ENCODE measurements around the gene GPC5.
"Not testable (repeated sequence)": the region's sequence is repeated elsewhere in the genome, so short reads cannot be mapped to it uniquely, and the experiment has no call there.

GPC5 gene

DNA sequence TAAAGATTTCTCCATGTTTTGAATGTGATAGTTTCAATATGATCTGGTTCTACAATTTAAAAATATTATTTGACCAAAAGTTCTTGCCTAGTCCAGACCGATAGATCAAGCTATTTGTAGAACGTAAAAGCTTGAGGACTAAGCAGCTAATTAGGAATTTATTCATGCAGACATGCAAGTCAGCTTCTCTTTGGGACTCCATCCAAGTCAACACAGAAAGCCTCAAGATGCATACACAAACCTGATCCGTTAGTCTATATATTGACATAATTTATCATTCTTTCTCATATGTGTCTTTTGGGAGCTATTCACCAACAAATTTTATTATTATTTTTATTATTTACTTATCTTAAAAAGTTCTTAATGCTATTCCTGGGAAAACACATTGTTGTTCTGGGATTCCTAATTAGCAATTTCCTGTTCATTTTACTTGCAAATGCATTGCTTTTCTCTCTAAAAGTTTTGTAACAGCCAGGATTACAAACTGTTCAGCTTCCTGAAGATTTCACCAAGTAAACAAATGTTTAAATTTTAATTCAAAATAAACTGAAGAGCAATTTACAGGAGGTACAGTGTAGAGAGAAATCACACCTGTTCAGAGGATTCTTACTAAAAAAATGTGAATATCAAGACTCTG lies 375.3 kb downstream of the GPC5 start:
- no peak for DNase-seq (ENCODE audit: low read depth)

- DNase-seq (ENCODE audit: low read depth), result no peak
These were observed 376.0 kb downstream of the GPC5 start for GRCh38 chr13:91774397-91774796.

DNA sequence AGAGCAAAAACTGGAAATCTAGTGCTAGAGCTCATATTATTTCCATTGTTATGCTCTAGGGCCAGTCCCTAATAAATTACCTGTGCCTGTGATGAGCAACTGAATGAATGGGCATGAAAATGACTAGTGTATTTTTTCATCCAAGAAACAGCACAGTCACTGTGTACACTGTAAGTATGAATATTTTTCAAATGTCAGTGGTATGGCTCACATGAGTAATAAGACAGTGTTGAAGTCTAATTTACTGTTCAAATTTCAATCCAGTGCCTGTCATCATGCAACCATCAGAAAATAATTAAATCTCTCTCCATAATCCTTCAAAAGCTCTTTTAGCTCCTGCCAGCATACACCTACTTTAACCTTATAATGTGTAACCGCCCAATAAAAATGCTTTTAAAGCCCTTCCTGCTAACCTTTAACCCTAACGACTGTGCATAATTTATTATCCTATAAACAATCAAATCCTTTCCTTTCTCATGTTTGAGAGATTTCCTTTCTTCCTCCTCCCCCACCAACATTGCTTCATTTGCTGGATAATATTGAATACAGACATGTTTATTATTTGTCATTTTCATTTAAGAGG lies 378.3 kb downstream of the GPC5 start:
- no peak for DNase-seq (ENCODE audit: low read depth)

DNA sequence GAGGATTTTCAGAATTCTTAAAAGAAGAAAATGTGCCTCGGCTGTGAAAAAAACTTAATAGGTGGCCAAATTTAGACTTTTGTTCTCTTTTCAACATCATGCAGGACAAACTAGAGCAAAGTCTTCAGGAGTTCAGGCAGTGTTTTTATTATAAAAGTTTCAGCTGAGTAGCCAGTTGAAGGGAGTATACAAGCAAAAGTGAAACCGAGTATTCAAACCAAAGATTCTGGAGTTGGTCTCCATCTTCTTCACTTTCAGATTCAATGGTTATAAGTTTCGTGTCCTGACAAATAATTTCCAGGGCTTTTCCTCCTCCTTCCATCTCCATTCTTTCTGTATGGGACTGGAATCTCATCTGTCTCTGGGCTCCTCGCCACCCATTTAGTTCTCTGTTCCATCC lies 379.7 kb downstream of the GPC5 start:
- no peak for DNase-seq (ENCODE audit: low read depth)

GRCh38 chr13:91781982-91782691 lies 383.7 kb downstream of the GPC5 start:
- DNase-seq (ENCODE audit: low read depth), result not testable (repeated sequence)

GRCh38 chr13:91785431-91786119 lies 387.2 kb downstream of the GPC5 start:
- no peak for DNase-seq (ENCODE audit: low read depth)

DNA sequence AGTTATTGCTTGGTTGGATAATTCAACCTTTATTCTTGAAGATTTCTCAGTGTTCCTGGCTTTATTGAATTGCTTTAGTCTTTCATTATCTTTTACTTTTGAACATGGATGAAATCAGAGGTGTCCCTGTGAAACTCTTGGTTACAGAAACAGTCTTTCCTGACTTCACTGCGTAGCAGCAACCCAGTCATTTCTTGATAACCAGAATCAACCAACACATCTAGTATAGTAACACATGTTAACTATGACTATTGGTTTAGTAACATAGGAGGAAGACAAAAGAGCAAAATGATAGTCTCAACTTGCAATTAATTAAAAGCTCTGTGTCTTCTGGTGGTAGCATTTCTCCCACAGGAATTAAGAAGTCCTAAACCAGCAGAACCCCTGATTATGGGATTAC lies 393.6 kb downstream of the GPC5 start:
- no peak for DNase-seq (ENCODE audit: low read depth)

DNA sequence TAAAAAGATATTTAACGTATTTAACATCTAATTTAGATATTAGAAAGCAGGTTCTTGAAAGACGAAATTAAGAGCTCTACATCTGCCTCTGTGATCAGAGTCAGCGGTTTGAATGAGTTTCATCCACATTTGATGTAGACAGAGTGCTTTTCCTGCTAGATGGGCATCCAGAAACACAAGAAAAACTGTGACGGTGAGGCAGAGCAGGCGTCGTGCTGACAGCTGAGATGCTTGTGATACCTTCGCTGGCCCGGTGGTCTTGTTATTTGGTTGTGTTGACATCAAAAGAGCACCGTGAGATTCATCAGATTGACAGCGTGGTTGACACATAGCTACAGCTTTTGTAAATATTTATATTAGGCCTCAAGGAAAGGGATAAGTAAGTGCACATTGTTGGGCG lies 399.1 kb downstream of the GPC5 start:
- DNase-seq (ENCODE audit: low read depth), result no peak

DNA sequence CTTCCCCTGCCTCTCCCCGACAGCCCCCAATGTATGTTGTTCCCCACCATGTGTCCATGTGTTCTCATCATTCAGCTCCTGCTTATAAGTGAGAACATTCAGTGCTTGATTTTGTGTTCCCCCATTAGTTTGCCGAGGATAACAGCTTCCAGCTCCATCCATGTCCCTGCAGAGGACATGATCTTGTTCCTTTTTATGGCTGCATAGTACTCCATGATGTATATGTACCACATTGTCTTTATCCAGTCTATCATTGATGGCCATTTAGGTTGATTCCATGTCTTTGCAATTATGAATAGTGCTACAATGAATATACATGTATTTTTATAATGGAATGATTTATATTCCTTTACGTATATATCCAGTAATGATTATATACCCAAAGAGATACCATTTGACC lies 399.9 kb downstream of the GPC5 start:
- not testable (repeated sequence) for DNase-seq (ENCODE audit: low read depth)

- DNase-seq (ENCODE audit: low read depth), result not testable (repeated sequence)
These were observed 403.4 kb downstream of the GPC5 start for GRCh38 chr13:91801772-91802171.

GRCh38 chr13:91802957-91803356 lies 404.5 kb downstream of the GPC5 start:
- no peak for DNase-seq (ENCODE audit: low read depth)

DNA sequence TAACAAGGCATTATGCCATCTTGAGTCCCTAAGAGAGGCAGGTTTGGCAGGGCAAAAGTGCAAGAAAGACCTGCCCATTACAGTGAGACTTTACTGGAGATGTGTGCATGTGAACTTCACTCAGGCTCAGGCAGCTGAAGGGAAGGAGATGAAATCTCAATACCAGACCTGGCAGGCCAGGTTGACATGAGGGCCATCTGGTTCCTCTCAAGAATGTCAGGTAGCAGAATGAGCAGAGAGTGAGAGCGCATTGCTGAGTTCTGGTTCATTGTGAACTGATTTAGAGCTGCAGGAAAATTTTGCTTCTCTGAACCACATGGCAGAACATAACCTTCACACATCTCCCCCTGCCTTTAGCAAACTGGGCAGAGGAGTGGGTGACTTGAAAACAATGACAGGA lies 406.3 kb downstream of the GPC5 start:
- DNase-seq (ENCODE audit: low read depth), result no peak

- DNase-seq (ENCODE audit: low read depth), result no peak
These were observed 407.2 kb downstream of the GPC5 start for GRCh38 chr13:91805605-91806004.

DNA sequence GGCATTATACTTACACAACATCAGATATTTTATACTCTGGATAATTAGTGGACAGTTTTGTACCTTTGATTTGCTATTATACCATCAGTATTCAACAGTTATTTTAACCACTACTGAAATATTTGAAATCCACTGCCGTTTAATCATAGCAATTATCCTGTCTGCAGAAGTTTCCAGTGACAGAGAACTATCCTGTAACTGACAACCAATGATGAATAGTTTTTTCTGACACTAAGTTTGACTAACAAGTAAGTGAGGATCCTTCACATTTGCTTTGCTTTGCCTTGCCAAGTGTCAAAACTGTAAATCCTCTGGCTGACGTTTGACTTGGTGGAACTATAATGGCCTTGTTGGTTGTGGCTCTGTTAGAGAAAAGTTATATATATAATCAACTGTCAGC lies 410.7 kb downstream of the GPC5 start:
- DNase-seq (ENCODE audit: low read depth), result no peak

DNA sequence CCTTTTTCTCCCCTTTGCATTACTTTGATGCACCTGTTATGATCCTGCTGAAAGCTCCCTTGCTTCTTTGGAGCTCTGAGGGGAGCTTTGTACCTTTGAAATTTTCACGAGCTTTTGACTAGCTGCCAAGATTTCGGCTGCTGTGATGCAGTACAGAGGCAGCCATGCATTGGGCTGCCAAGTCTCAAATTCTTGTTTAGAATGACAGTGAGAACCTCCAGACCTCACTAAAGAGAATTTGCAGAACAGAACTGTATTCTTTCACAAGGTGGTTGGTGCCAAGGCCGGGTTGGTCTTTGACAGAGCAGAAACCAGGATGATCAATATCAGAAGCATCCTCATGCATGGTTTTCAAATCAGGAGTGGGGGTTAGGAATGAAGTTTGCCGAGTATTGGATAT lies 414.8 kb downstream of the GPC5 start:
- DNase-seq (ENCODE audit: low read depth), result no peak

- no peak for DNase-seq (ENCODE audit: low read depth)
These were observed 417.9 kb downstream of the GPC5 start for GRCh38 chr13:91816263-91816807.

DNA sequence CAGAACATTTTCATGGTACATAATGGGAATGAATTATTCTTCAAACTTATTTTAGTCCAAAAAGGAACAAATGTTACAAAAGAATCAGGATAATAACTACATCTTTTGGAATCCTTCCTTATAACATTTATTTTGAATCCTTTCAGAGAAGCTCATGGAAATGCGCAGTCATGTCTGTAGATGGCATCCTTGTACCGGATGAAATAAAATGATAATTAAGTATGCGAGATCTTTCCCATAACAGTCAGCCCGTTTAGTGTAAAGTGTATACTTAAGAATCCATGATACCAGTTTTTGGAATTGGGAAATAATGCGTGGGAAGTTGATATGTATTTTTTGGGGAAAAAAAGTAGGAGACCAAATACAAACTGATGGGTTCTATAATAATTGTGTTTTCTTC lies 418.8 kb downstream of the GPC5 start:
- DNase-seq (ENCODE audit: low read depth), result no peak

DNA sequence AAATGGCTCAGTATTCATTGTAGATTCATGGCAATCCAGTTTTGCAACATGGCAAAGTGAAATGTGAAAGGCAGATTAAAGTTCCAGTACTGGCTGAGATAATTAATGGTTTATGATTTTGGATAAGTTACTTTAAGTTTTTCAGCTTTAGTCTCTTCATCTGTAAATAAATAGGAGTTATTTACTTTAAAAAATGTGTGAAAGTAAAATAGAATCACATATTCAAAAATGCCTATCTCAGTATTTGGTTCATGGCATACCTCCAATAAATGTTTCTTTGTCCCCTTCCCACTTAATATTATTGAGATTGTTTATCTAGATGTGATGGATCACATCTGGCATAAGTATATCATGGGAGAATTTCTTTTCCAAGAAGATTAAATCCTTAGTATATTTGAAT lies 426.0 kb downstream of the GPC5 start:
- no peak for DNase-seq (ENCODE audit: low read depth)

- no peak for DNase-seq (ENCODE audit: low read depth)
These were observed 427.1 kb downstream of the GPC5 start for GRCh38 chr13:91825516-91825915.

DNA sequence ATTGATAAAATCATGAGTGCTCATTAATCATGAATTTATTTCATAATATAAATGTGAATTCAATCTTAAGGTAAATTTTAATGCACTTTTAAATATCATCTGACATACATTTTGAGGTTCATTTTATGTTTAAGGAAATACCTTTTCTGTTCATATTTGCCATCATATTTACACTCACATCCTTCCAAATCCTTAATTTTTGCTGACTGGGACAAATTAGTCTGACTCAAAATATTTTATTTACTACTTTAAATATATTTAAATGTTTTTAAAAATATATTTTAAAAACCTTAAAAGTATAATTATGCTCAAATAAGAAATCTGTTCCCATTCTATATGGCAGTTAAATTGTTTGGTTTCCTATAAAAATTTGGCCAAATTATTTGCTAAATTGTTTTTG lies 438.1 kb downstream of the GPC5 start:
- no peak for DNase-seq (ENCODE audit: low read depth)

DNA sequence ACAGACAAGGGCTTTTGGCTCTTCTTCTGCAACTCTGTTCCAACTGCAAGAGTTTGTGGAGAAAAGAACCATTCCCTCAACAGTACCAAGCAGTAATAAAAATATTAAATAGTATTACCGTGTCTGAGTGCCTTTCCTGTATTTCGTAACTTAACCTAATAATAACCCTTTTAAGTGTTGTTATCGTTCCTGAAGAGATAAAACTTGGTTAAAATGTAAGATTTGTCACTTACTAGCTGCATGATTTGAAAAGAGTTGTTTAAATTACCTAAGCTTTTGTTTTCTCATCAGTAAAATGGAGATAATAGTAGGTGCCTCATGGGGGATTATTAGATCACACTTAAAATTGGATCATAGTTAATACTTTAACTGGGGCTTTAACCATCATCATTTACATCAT lies 447.2 kb downstream of the GPC5 start:
- DNase-seq (ENCODE audit: low read depth), result no peak

DNA sequence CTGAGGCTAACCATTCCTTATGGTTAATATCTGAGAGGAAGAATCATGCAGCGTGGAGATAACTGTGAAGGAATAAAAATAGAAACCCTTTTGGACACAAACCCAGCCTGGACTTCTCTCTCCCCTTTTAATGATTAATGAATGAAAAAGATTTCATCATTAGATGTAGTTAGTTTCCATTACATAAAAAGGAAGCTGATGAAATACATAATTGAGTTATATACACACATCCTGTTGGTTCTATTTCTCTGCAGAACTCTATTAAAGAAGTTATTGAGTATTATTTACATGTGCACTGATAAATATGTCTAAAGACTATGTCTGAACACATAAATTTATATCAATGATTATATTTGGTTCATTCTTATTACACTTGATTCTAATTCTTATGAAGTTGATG lies 465.3 kb downstream of the GPC5 start:
- DNase-seq (ENCODE audit: low read depth), result no peak

DNA sequence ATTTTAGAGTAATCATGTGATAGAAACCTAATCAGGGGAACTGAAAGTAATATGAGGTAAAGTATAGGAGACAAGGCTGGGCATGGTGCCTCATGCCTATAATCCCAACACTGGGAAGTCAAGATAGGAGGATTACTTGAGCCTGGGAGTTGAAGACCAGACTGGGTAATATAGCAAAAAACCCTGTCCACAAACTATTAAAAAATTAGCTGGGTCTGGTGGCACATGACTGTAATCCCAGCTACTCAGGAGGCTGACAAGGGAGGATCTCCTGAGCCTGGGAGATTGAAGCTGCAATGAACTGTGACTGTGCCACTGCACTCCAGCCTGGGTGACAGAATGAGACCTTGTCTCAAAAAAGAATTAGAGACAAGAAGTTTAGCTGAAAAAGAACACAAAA lies 469.9 kb downstream of the GPC5 start:
- DNase-seq (ENCODE audit: low read depth), result no peak

All from stimulated activated CD8-positive, alpha-beta memory T cell treated with anti-CD3 and anti-CD28 coated beads, Interleukin-4, amount 100 ng/mL, for 24 hours (primary cell).